Hepatocyte (in vitro differentiated cells): ENCODE data around the gene VGLL1.

Experiments used
- EZH2 ChIP-seq: fragments of 200-600 bp; sonication (generic); IDR thresholded peaks from 2 replicates; pipeline ENCODE4 v1.6.1; 2016; ENCODE audit warnings: antibody characterized with exemption, mild to moderate bottlenecking, borderline replicate concordance
- TF ChIP-seq, protein P1 (sequence below): fragments of 200-600 bp; sonication (generic); IDR thresholded peaks from 2 replicates; pipeline ENCODE4 v1.5.1; 2016; ENCODE audit warnings: antibody characterized with exemption, mild to moderate bottlenecking; ENCODE audit not compliant: poor library complexity

DNA sequence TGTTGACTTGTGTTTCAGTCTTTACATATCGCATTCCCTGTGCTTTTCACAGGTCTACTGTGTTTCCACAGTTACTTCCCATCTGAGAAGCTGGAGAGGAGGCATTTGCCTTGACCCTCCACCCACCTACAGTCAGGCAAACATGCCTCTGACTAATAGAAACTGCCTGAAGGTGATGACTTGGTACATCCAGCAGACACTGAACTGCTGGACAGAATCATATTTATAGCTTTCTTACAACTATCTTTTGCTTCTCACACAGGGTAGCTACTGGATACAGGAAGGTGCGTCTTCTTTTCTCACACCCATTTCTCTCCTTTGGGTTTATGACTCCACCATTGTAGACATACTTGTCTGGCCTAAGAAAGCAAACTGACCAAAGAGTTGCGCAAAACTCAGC lies 58.0 kb downstream of the VGLL1 start:
- TF ChIP-seq, protein P1, sequence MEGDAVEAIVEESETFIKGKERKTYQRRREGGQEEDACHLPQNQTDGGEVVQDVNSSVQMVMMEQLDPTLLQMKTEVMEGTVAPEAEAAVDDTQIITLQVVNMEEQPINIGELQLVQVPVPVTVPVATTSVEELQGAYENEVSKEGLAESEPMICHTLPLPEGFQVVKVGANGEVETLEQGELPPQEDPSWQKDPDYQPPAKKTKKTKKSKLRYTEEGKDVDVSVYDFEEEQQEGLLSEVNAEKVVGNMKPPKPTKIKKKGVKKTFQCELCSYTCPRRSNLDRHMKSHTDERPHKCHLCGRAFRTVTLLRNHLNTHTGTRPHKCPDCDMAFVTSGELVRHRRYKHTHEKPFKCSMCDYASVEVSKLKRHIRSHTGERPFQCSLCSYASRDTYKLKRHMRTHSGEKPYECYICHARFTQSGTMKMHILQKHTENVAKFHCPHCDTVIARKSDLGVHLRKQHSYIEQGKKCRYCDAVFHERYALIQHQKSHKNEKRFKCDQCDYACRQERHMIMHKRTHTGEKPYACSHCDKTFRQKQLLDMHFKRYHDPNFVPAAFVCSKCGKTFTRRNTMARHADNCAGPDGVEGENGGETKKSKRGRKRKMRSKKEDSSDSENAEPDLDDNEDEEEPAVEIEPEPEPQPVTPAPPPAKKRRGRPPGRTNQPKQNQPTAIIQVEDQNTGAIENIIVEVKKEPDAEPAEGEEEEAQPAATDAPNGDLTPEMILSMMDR: no peak
- TF ChIP-seq EZH2: no peak
